Panc1 (cell line): ENCODE results near the gene NKX2-4.
"Not testable (repeated sequence)": the region's sequence is repeated elsewhere in the genome, so short reads cannot be mapped to it uniquely, and the experiment has no call there.

ENCODE experiments used
- POLR2AphosphoS5 ChIP-seq: IDR thresholded peaks from 2 replicates; pipeline ENCODE4 v1.6.1; 2012; ENCODE audit warnings: mild to moderate bottlenecking, low read depth, low read length, moderate library complexity
- TF ChIP-seq, protein P1 (sequence below): fragments of 450-650 bp; IDR thresholded peaks from 2 replicates; pipeline ENCODE4 v1.5.1; 2017; ENCODE audit warnings: mild to moderate bottlenecking
- TF ChIP-seq, protein P2 (sequence below), 2 experiments: IDR thresholded peaks; 2 replicates each; pipeline ENCODE4 v1.6.1; 2011 to 2012; ENCODE audit warnings: low read depth in 2 of 2, control low read depth in 1 of 2, low read length in 1 of 2, mild to moderate bottlenecking in 1 of 2, moderate library complexity in 1 of 2; ENCODE audit not compliant: insufficient read depth in 1 of 2

- TF ChIP-seq, protein P1, sequence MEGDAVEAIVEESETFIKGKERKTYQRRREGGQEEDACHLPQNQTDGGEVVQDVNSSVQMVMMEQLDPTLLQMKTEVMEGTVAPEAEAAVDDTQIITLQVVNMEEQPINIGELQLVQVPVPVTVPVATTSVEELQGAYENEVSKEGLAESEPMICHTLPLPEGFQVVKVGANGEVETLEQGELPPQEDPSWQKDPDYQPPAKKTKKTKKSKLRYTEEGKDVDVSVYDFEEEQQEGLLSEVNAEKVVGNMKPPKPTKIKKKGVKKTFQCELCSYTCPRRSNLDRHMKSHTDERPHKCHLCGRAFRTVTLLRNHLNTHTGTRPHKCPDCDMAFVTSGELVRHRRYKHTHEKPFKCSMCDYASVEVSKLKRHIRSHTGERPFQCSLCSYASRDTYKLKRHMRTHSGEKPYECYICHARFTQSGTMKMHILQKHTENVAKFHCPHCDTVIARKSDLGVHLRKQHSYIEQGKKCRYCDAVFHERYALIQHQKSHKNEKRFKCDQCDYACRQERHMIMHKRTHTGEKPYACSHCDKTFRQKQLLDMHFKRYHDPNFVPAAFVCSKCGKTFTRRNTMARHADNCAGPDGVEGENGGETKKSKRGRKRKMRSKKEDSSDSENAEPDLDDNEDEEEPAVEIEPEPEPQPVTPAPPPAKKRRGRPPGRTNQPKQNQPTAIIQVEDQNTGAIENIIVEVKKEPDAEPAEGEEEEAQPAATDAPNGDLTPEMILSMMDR, result not testable (repeated sequence)
- TF ChIP-seq POLR2AphosphoS5, result not testable (repeated sequence)
- TF ChIP-seq, protein P2, sequence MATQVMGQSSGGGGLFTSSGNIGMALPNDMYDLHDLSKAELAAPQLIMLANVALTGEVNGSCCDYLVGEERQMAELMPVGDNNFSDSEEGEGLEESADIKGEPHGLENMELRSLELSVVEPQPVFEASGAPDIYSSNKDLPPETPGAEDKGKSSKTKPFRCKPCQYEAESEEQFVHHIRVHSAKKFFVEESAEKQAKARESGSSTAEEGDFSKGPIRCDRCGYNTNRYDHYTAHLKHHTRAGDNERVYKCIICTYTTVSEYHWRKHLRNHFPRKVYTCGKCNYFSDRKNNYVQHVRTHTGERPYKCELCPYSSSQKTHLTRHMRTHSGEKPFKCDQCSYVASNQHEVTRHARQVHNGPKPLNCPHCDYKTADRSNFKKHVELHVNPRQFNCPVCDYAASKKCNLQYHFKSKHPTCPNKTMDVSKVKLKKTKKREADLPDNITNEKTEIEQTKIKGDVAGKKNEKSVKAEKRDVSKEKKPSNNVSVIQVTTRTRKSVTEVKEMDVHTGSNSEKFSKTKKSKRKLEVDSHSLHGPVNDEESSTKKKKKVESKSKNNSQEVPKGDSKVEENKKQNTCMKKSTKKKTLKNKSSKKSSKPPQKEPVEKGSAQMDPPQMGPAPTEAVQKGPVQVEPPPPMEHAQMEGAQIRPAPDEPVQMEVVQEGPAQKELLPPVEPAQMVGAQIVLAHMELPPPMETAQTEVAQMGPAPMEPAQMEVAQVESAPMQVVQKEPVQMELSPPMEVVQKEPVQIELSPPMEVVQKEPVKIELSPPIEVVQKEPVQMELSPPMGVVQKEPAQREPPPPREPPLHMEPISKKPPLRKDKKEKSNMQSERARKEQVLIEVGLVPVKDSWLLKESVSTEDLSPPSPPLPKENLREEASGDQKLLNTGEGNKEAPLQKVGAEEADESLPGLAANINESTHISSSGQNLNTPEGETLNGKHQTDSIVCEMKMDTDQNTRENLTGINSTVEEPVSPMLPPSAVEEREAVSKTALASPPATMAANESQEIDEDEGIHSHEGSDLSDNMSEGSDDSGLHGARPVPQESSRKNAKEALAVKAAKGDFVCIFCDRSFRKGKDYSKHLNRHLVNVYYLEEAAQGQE (IDR thresholded peaks at IDR 0.05; ENCODE audit: insufficient read depth in 1 of 2, low read depth in 2 of 2, low read length in 1 of 2), result not testable (repeated sequence)
Observed at GRCh38 chr20:21413996-21414395, 16.7 kb upstream of the NKX2-4 start.
